ENCODE data around the gene MAGOH. TPM values are rescaled to one million over a fixed set of nuclear protein-coding genes. Genes with fewer than 3 reads are reported as not detected.

MAGOH gene
- total RNA-seq, 1 donor from 2014 or later: 27.2 TPM

DNA sequence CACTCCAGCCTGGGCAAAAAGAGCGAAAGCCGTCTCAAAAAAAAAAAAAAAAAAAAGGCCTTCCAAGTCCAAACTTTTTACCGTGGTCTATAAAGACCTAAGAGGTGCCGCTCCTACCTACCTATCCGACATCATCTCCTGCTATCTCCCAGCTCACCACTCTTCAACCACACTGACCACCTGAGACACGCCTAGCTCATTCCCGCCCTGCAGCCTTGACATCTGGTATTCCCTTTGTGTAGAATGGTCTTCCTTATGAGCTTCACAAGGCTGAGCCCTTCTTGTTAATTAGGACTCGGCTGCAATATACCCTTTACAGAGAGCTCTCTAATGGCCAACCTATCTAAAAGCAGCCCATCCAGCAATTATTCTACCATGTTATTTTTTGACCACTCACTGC is 680 bp downstream of the MAGOH start:
- no peak for DNase-seq (ENCODE audit: low spot score)
- Mint-ChIP-seq H3K9me3 (ENCODE audit: low read depth) (no peaks in the 10 kb centered on the region), H3K4me3 (ENCODE audit: unreplicated experiment) (peak overlapping the region; percentile 92), H3K36me3 (ENCODE audit: low read depth) (no peaks in the 10 kb centered on the region), H3K27ac (ENCODE audit: unreplicated experiment) (peak overlapping the region; percentile 89), H3K4me1 (ENCODE audit: low read depth) (peaks cover 30% of the 10 kb centered on the region), H3K27me3 (ENCODE audit: low read depth) (no peaks in the 10 kb centered on the region)
- TF ChIP-seq, protein P1, sequence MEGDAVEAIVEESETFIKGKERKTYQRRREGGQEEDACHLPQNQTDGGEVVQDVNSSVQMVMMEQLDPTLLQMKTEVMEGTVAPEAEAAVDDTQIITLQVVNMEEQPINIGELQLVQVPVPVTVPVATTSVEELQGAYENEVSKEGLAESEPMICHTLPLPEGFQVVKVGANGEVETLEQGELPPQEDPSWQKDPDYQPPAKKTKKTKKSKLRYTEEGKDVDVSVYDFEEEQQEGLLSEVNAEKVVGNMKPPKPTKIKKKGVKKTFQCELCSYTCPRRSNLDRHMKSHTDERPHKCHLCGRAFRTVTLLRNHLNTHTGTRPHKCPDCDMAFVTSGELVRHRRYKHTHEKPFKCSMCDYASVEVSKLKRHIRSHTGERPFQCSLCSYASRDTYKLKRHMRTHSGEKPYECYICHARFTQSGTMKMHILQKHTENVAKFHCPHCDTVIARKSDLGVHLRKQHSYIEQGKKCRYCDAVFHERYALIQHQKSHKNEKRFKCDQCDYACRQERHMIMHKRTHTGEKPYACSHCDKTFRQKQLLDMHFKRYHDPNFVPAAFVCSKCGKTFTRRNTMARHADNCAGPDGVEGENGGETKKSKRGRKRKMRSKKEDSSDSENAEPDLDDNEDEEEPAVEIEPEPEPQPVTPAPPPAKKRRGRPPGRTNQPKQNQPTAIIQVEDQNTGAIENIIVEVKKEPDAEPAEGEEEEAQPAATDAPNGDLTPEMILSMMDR (IDR thresholded peaks at IDR 0.05): no peak

DNA sequence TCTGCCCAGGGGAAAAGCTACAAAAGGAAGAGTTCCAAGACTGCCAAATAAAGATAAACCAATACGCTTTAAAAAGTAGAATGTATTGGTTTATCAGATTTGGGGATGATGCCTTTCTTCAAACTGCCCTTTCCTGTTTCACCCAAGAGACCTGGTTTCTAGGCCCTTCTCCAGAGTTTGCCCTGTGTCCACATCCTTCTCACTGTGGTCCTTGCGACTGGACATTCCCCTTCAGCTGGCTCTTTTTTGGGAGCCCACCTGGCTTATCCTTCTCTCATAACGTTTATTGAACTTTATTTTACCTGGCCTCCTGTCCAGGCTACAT is 17.4 kb downstream of the MAGOH start:
- peak overlapping the region; percentile 96 for H3K27ac Mint-ChIP-seq (ENCODE audit: unreplicated experiment)
- H3K27me3 Mint-ChIP-seq (ENCODE audit: low read depth): no peaks in the 10 kb centered on the region
- peak overlapping the region; percentile 86 for H3K4me3 Mint-ChIP-seq (ENCODE audit: unreplicated experiment)
- TF ChIP-seq, protein P1 (IDR thresholded peaks at IDR 0.05): no peak
- peaks cover 21% of the 10 kb centered on the region for H3K4me1 Mint-ChIP-seq (ENCODE audit: low read depth)
- H3K9me3 Mint-ChIP-seq (ENCODE audit: low read depth): no peaks in the 10 kb centered on the region
- DNase-seq (ENCODE audit: low spot score): no peak
- H3K36me3 Mint-ChIP-seq (ENCODE audit: low read depth): peaks cover 2% of the 10 kb centered on the region

DNA sequence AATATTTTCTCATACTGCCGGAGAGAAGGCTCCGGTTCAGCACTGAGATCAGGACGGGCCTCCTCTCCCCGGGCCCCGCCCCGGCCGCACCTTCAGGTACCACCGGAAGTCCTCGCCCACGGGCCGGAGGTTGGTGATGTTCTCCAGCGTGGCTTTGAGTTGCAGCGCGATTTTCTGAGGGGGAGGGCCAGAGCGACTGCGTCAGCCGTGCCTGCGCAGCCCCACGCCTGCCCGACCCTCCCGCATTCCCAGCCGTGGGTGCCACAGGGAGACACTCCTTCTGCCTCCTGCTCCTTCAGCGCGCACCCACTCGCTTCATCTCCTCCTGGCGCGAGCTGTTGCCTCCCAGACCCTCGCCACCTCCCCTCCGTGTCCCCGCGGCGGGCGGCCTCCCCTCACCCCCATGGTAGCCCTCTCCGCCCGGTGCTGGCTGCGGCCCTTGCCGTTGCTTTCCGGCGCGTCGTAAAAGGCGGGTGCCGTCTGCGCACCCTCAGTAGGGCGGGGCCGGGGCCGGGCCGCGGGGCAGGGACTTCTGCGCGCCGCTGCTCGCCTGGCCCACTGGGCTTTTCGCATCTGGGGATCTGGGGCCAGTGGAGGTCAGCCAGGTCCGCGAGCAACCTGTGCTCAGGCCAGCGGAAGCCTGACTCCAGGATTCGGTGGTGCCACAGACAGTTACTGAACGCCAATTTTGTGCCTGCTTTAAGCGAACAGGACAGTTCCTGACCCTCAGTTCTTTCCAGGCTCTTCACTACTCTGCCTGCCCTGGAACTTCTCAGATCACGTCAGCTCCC is 18.0 kb downstream of the MAGOH start, which contains the start of gene CZIB:
TSS of gene CZIB (minus strand) at position 464 of the 791 bp plus-strand sequence. CDS start at position 405, 59 bp downstream.
- Mint-ChIP-seq H3K27ac (ENCODE audit: unreplicated experiment) (peak within 1 kb of the TSS; percentile 96), H3K4me3 (ENCODE audit: unreplicated experiment) (peak within 1 kb of the TSS; percentile 86), H3K4me1 (ENCODE audit: low read depth) (peaks cover 21% of the 10 kb centered on the region), H3K27me3 (ENCODE audit: low read depth) (no peaks in the 10 kb centered on the region), H3K36me3 (ENCODE audit: low read depth) (peaks cover 2% of the 10 kb centered on the region), H3K9me3 (ENCODE audit: low read depth) (no peaks in the 10 kb centered on the region)
- TF ChIP-seq, protein P1 (IDR thresholded peaks at IDR 0.05): no peak
- peak; percentile 98 for DNase-seq (ENCODE audit: low spot score)

DNA sequence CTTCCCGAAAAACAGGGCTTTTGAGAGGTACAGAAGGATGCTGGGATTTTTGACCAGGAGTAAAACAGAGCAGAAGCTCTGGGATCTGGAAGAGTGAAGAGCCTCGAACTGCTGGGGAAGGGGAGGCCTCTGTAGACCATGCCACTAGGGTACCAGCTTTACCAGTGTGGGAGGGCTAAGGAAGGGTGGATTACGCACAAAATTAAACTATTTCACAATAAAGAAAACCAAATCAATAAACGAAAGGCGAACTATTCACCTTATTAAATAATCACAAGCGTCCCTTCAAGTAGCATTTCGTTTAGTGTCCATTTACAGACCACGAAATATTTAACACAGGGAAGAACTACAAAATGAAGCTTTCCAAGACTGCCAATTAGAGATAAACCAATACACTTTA is 18.6 kb downstream of the MAGOH start:
- no peak for DNase-seq (ENCODE audit: low spot score)
- no peaks in the 10 kb centered on the region for H3K9me3 Mint-ChIP-seq (ENCODE audit: low read depth)
- TF ChIP-seq, protein P1 (IDR thresholded peaks at IDR 0.05): no peak
- H3K4me1 Mint-ChIP-seq (ENCODE audit: low read depth): peaks cover 21% of the 10 kb centered on the region
- peaks cover 2% of the 10 kb centered on the region for H3K36me3 Mint-ChIP-seq (ENCODE audit: low read depth)
- peak overlapping the region; percentile 86 for H3K4me3 Mint-ChIP-seq (ENCODE audit: unreplicated experiment)
- H3K27me3 Mint-ChIP-seq (ENCODE audit: low read depth): no peaks in the 10 kb centered on the region
- H3K27ac Mint-ChIP-seq (ENCODE audit: unreplicated experiment): peak overlapping the region; percentile 96

DNA sequence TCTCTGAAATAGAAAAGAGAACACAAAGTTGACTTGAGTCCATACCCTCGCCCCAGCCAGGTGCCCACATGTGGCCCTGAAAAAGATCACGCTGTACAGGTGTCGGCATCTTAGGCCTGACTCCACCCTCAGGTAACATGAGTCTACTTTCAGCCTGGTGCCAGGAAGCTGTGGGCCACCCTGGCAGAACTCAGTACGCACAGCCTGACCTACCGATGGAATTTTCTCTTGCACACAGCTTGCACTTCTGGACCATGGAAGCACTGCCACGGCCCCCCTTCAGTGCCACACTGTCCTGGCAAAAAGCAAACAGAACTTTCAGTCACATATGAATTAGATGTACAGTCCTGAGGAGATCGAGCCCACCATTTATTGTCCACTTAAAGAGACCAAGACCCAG is 20.1 kb downstream of the MAGOH start:
- H3K4me1 Mint-ChIP-seq (ENCODE audit: low read depth): peaks cover 21% of the 10 kb centered on the region
- no peaks in the 10 kb centered on the region for H3K9me3 Mint-ChIP-seq (ENCODE audit: low read depth)
- H3K4me3 Mint-ChIP-seq (ENCODE audit: unreplicated experiment): no peak overlapping the region
- TF ChIP-seq, protein P1 (IDR thresholded peaks at IDR 0.05): no peak
- peaks cover 5% of the 10 kb centered on the region for H3K36me3 Mint-ChIP-seq (ENCODE audit: low read depth)
- no peaks in the 10 kb centered on the region for H3K27me3 Mint-ChIP-seq (ENCODE audit: low read depth)
- no peak overlapping the region for H3K27ac Mint-ChIP-seq (ENCODE audit: unreplicated experiment)
- no peak for DNase-seq (ENCODE audit: low spot score)
